Subcutaneous adipose tissue (tissue), 4 donors: ENCODE measurements around the gene TCOF1. TPM values are rescaled to one million over a fixed set of nuclear protein-coding genes. Genes with fewer than 3 reads are reported as not detected.

Experiments
- total RNA-seq, 4 donors: library from RNA; depleted of rRNA; stranded (reverse); fragments of >200 nt; gene quantifications; one replicate each; pipeline ENCODE4 v1.1.0, GENCODE V29; 2016
- TF ChIP-seq, protein P1 (sequence below): fragments of 450-650 bp; IDR thresholded peaks from one replicate; pipeline ENCODE4 v1.5.1; 2016; ENCODE audit warnings: low read depth, mild to moderate bottlenecking, control low read depth, antibody characterized with exemption, moderate library complexity

Gene TCOF1
- total RNA-seq, 4 donors from 2014 or later = 18.2 to 29.0 (median 19.9) TPM

- TF ChIP-seq, protein P1, sequence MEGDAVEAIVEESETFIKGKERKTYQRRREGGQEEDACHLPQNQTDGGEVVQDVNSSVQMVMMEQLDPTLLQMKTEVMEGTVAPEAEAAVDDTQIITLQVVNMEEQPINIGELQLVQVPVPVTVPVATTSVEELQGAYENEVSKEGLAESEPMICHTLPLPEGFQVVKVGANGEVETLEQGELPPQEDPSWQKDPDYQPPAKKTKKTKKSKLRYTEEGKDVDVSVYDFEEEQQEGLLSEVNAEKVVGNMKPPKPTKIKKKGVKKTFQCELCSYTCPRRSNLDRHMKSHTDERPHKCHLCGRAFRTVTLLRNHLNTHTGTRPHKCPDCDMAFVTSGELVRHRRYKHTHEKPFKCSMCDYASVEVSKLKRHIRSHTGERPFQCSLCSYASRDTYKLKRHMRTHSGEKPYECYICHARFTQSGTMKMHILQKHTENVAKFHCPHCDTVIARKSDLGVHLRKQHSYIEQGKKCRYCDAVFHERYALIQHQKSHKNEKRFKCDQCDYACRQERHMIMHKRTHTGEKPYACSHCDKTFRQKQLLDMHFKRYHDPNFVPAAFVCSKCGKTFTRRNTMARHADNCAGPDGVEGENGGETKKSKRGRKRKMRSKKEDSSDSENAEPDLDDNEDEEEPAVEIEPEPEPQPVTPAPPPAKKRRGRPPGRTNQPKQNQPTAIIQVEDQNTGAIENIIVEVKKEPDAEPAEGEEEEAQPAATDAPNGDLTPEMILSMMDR = no peak
Measured at GRCh38 chr5:150402229-150402773, 44.8 kb downstream of the TCOF1 start.

GRCh38 chr5:150402901-150403342, 45.4 kb downstream of the TCOF1 start:
- TF ChIP-seq, protein P1 = no peak

DNA sequence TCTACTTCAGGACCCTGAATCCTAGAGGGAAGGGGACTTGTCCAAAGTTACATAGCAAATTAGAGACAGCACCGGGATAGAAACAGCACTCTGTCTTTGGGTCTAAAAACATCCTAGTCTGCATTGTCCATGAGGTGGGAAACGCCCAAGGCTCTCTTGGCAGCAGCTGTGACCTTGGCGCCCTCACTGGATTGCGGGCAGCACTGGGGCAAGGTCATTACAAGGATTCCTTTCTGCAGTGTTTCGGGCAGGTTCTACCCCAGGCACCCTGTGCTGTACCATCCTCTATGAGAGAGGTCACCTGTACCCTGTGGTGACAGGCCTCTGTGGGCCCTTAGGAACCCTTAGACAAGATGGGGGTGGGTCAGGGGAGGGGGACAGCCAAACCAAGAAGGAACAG, 46.6 kb downstream of the TCOF1 start:
- TF ChIP-seq, protein P1 = no peak

DNA sequence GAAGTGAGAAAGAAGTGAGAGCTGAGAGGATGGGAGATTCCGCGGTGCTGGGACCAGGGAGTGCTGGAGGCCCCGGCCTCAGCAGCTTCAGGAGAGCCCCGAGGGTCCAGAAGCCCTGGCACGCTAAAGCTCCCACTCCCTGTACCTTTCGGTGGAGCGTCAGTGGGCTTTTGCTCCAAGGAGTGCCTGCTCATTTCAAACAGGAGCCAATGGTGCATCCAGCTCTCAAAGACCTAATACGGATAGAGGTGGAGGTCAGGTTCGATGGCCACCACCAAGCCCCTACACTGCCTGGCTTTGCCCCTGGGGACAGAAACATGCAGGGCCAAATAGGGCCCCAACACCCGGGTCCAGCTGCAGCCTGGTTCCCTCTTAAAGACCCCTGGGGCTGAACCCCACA, 47.0 kb downstream of the TCOF1 start:
- TF ChIP-seq, protein P1 = no peak

GRCh38 chr5:150404941-150405816, 47.7 kb downstream of the TCOF1 start:
- TF ChIP-seq, protein P1 = no peak

DNA sequence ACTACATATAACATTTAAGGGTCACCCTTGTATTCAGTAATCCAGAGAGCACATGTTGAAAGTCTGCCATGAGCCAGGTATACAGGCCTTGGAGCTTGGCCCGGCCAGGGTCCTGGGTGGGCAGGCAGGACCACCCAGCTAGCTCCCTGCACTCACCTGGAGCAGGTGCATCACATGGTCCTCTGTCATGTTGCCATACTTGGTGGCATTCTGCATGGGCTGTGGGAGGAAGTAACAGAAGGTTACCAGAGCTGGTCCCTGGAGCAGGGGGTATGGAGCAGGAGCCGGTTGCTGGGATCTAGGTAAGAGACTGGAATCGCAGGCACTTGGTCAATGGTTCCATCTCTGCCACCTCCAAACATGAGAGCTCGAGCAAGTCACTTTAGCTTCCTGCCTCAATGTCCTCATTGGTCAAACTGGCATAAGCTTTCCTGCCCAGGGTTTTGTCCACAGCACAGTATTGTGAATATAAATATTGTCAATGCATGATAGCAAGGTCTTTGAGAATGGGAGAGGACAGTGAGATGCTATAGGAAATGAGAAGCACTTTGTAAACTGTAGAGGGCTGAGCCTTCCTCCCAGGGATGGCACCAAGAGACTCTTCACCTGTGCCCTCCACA, 48.7 kb downstream of the TCOF1 start:
- TF ChIP-seq, protein P1 = no peak

DNA sequence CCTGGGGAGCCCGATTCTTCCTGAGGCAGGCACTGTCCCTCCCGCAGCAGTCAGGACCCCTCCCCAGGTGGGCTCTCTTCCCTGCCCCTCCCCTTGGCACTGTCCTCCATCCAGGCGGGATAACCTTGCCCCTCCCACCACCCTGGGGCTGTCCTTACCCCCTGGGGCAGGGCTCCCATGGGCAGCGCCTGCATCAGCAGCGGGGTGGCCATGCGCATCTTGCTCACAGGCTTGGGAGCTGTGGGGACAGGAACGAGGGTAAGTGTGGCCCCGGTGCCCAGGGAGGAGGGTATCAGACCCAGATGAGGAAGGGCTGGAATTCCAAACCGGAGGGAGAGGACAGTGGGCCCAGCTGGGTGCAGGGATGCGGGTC, 49.2 kb downstream of the TCOF1 start:
- TF ChIP-seq, protein P1 = no peak
